HG02798 (cell line): Measurements from ENCODE around the gene ADCY7.
"Not testable (repeated sequence)": the region's sequence is repeated elsewhere in the genome, so short reads cannot be mapped to it uniquely, and the experiment has no call there.

Experiments used
- ATAC-seq: cut with Tn5 transposase; IDR thresholded peaks from one replicate; pipeline ENCODE4 v1.9.1; 2021; ENCODE audit warnings: mild to moderate bottlenecking; ENCODE audit not compliant: unreplicated experiment, poor library complexity

Gene ADCY7

DNA sequence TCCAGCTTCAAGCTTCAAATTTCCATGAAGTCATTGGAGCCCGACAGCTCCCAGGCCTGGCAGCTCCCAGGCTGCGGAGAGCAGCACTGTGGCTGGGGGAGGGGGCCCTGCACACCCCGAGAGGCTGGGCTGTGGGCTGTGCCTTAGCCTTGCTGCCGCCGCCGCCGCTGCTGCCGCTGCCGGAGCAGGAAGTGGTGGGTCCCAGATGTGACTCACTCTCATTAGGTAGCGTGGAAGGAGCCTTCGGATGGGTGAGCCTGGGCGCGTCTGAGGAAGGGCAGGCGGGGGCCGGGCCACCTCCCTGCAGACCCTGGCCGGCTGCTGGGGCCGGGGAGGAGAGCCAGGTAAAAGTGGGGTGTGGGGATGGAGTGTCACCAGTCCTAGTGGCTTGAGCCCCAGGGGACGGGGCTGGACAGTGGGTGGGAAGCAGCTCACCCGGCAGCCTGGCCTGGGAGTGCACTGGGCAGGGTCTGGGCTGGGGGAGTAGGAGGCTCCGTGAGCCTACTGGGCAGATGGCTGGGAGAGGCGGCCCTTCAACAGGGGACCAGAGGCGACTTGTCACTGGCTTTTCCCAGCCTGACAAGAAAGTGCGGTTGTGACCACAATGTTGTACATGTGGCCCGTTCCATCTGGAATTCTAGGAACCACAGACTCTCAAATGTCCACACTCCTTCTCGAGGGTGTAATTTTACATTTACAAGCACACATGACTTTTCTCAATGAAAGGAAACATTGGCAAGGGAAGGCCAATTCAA is at the start of gene ADCY7:
ADCY7 (plus strand) TSS at position 215 of the 755 bp plus-strand sequence. CDS start 21,629 bp downstream, outside the sequence.
- ATAC-seq = peak; percentile 85

DNA sequence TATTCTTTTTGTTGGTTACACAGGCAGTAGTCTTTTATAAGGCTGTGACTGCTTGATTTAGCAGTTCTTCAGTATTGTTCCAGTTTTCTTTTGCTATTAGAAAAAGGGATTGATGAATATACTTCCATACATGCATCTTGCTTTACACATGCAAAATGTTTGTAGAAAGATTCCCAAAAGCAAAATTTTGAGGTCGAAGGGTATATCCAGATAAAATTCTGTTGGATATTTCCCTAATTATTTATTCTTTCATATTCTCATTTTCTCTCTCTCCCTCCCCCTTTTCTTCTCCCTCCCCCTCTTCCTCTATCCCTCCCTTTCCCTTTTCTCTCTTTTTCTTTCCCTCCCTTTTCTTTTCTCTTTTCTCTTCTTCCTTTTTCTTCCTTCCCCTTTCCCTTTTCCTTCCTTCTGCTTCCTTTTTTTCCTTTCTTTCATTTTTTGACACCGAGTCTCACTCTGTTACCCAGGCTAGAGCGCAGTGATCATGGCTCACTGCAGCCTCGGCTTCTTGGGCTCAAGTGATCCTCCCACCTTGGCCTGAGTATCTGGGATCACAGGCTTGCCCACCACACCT is 46.9 kb upstream of the ADCY7 start:
- ATAC-seq = no peak

GRCh38 chr16:50224286-50224685 is 42.1 kb upstream of the ADCY7 start:
- ATAC-seq = no peak

- no peak for ATAC-seq
These were observed 39.2 kb upstream of the ADCY7 start for GRCh38 chr16:50227120-50227519.

GRCh38 chr16:50227665-50228064 is 38.7 kb upstream of the ADCY7 start:
- no peak for ATAC-seq

DNA sequence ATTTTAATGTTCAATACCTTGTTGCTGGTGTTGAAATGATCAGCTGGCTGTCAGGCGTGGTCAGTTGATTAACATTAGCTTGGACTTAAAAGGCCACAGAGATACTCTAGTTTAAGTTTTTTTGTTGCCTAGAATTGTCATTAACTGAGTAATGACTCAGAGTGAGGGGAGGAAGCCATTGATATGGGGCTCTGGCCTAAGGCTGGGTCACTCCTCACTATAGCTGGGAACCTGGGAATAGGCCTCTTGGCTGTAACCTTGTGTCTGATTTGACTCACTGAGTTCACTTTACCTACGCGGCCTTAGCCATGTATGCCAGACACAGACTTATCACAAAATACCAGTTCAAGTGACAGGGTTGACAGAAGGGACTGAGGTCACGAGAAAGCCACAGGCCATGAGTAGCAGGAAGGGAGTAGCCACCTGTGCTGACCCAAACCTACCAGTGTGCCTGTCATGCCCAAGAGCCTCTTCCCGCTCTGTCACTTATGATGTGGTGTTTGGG is 37.9 kb upstream of the ADCY7 start:
- ATAC-seq = no peak

DNA sequence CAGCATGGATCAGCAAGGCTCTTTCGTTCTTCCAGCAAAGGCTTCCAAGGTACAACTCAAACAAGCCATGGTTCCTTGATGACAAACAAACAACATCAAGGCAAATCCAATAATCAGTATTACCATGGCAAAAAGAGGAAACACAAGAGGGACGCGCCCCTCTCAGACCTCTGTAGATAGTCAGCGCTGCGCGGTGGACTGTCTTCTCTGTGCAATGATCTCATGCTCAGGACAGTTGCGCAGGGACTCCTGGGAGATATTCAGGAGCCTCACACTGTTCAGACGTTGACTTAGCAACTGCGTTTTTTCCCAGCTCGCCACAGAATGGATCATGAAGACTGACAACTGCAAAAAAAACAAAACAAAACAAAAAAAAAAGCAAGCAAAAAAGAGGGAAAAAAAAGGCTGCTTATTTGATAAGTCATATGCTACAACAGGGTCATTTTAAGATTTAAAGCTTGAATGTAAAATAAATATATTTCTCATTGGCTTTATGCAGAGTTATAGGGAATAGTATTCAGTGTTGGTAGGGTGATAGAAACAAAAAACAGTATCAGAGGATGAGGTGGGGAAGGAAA is 37.1 kb upstream of the ADCY7 start:
- no peak for ATAC-seq

DNA sequence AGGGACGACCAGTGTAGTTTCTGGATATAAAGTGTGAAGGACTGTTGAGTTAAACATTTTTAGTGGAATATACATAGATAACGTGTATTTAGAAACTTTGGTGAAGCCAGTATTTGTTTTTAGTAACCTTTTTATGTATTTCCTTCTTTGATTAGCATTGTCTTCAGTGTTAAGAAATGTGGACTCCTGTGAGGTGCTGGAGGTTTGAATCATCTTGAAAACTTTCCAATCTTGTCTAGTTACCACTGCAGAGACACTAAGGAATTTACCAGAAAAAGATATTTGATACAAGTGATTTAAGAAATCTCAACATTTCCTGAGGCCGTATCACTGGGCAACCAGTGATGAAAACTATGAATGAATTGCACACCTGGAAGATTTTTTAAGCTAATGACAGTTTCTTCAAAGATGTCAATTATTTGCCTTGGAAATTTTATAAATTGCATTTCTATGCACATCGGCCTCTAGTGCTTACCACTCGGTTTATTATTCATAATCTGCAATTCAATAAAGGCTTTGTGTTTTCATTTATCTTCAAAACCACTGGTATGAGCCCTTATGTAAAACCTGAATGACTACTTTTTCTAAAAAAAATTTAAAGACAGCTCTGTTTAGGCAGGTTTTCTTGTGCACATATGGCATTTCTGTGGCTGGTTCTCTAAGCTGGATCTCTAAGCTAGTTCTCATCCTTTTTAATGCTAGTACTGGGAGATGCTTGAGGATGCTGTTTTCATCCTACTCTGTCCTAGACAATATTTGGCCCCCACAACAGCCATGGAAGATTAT is 31.4 kb upstream of the ADCY7 start:
- no peak for ATAC-seq

DNA sequence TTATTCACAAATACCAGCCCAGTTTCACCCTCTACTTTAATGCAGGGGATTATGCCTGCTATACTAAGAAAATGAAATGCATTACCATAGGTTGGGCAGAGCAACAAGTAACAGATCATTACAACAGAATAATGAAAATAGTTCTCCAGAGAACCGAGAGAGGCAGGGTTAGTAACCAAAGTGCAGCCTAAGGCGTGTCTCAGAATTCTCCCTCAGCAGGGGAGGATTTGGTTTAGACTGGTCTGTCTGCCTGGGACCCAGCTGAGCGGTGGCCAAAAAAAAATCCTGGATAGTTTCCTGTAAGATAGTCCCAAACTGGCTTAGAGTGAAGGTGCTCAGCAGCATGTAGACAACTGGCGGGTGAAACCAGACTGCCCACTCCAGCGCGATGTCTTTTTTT is 30.8 kb upstream of the ADCY7 start:
- no peak for ATAC-seq

DNA sequence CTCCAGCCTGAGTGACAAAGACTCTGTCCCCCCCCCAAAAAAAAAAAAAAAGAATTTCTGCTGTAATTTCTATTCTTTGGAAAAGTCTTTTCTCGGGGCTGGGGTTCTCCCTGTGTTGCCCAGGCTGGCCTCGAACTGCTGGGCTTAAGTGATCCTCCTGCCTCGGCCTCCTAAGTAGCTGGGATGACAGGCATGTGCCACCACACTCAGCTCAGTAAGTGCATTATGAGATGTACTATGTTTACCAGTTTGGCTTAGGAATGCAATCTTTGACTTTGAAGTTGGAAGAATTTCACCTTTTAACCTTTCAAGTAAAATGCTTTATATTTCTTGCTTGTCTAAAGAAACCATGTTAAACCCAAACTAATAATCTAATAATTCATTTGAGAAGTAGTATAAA is 28.0 kb upstream of the ADCY7 start:
- ATAC-seq = no peak

DNA sequence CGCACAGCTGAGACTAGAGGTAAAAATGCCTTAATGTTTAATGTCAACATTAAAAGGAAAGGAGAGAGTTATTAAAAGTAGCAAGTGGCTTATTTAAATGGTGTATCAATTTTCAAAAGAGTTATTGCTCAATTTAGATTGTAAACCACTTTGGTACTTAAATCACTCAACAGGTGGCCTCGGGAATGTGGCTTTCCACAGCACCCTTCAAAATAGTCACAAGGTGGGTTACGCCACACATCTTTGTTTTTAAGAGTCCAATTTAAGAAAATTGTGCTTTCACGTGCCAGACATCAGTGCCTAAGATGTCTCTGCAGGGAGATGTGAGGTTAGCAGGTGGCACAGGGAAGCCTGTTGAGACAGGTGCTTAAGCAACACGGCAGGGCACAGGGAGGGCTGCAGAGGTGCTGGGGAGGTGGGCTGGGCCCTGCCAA is 27.5 kb upstream of the ADCY7 start:
- ATAC-seq = no peak

GRCh38 chr16:50243024-50243423 is 23.3 kb upstream of the ADCY7 start:
- ATAC-seq = not testable (repeated sequence)

DNA sequence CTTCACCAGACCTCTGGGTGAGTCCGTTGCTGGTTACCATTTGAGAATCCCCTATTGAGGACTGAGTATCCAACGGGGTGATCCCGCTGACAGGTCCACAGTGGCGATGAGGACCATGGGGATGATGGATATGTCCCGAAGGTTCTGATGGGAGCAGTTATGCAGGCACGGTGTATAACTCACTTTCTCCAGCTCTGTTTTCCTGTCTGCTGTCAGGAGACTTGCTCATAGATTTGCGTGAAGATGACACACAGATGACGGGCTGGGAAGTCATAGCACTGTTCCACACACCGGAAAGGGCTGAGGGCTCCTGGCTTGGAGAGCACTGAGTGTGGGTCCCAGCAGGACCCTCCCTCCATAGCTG is 22.2 kb upstream of the ADCY7 start:
- ATAC-seq = no peak

DNA sequence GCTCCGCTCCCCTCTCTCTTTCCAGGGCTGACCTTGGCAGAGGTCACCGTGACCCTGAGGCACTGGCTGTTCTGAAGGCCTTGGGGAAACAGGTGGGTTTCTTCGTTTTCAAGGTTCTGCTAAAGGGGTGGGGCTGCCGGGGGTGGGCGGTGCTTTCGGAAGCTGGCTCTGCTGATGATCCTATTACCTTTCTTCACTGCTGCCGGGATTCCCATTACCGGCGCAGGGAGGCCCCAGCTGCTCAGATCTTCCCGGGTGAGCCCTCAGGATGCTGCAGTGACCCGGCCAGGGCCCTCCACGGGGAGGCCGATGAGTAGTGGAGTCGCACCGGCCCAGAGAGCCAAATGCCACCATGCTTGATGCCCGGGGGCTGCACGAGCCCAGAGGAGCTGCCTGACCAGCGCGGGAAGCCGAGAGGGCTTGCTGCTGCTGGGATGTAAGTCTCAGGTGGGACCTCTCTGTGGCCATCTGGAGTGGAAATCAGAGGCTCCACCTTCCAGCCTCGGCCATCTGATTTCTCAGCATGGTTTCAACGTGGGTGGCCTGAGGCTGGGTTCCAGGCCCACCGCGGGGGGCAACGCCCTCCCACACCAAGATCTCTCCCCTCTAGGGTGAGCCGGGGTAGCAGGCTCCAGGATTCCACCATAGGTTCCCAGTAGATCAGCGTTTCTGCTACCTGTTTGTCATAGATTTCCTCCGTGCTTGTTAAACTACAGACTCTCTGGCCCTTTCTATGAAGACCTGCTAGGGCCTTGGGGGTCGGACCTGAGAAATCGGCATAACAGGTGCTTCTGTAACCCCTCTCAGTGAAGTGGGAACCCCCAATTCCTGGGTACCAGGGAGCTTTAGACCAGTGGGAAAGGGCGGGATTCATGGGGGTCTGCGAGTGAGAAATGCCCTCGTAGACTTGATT is 21.6 kb upstream of the ADCY7 start:
- ATAC-seq = no peak

DNA sequence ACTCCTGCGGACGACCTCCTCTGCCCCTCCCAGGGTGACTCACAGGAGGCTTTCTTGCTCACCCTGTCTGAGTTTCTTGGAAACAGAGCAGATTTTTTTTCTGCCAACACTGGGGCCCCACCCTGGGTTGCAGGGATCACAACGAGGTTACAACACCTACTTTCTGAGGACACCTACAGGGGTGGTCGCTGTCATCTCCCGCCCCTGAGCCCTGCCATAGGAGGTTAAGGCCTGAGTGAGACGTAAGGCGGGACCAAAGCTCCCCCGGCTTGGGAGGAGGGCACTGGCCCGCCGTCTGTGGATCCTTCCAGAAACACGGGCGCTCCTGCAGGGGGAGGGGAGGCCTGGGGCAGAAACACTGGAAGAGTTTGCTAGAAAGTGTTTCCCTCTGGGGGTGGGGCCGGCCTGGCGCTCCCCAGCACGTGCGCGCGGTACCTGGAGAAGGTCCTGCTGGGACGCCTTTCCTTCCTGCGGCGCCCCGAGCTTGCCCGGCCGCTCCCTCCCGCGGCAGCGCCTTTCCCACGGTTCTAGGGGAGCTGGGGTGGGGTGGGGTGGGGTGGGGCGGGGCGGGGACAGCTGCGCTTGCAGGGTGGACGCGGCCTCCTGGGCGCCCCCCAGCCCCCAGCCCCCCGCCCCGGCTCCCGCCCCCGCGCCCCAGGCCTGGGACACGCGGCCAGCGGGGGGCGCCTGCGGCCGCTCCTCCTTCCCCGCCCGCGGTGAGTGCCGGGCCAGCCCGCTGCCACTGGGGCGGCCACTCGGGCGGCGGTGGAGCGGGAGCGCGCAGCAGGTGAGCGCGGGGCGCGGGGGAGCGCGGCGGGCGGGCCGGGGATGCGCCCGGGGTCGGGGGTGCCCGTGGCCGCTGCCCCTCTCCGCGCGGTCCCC is 20.7 kb upstream of the ADCY7 start:
- peak; percentile 70 for ATAC-seq

DNA sequence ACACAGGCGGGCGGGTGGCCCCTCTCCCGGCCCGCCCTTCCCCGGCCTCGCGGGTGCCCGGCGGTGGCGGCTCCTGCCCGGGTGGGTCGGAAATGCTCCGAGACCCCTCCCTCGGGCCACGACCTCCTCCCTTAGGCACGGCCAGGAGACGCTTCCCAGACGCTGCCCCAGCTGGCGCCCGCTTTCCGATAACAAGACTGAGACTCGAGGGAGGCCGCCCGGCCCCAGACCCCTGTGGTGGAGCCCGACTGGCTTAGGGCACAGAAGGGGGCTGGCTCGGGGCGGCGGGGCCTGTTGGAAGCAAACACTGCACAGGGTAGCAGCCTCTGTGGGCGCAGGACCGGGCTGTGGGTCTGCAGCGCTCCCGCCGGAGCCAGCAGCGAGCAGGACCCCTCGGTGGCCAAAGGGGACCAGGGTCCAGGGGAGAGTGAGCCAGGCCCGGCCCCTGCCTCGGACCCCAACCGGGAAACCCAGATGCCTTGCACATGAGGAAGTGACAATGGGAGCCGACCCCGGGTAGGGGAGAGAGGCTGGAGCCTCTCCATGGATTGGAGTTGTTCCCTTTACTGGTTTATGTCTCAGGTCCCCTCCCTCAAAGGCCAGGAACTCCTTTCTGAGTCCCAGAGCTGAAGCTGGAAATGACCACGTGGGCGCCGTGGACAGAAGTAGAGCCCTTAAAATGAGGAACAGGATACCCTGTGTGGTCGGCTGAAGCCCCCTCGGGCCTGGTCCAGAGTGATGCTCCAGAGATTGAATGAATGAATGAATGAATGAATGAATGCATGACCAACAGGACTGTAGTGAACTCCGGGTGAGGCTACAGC is 19.8 kb upstream of the ADCY7 start:
- peak; percentile 6 for ATAC-seq

GRCh38 chr16:50247123-50247905 is 19.0 kb upstream of the ADCY7 start:
- ATAC-seq = no peak
